Fibroblast of the aortic adventitia (primary cell): ENCODE results near the gene NOTCH1. TPM values are rescaled to one million over a fixed set of nuclear protein-coding genes. Genes with fewer than 3 reads are reported as not detected.
A peak's percentile ranks its signal among the peaks of the same experiment; 100 is the strongest.

Experiments
- DNase-seq: peaks from one replicate; pipeline ENCODE4 v3.0.0-alpha.2; 2010; ENCODE audit warnings: low read depth
- H3K4me3 ChIP-seq: 2 replicates; pipeline ENCODE4 v1.5.1; 2011; ENCODE audit warnings: low read depth, mild to moderate bottlenecking, control low read depth, low read length, moderate library complexity
- CTCF ChIP-seq: IDR thresholded peaks from 2 replicates; pipeline ENCODE4 v1.5.1; 2011; ENCODE audit warnings: mild to moderate bottlenecking, low read length, control low read depth, inconsistent platforms; ENCODE audit not compliant: insufficient read depth
- total RNA-seq: library from RNA; depleted of rRNA; stranded (reverse); fragments of >200 nt; gene quantifications from 2 replicates; pipeline ENCODE4 v1.2.3, GENCODE V29; 2012; ENCODE audit warnings: low replicate concordance

NOTCH1 gene
- total RNA-seq, 1 donor: 8.8 TPM

GRCh38 chr9:136566901-136567300 lies 21.1 kb upstream of the NOTCH1 start:
- H3K4me3 ChIP-seq: no peak overlapping the region
- TF ChIP-seq CTCF: no peak
- peak; percentile 39 for DNase-seq

GRCh38 chr9:136566553-136566895 lies 20.7 kb upstream of the NOTCH1 start:
- no peak for TF ChIP-seq CTCF
- H3K4me3 ChIP-seq: no peak overlapping the region
- no peak for DNase-seq

GRCh38 chr9:136565715-136566552 lies 20.1 kb upstream of the NOTCH1 start:
- DNase-seq: no peak
- no peak overlapping the region for H3K4me3 ChIP-seq
- TF ChIP-seq CTCF: no peak

GRCh38 chr9:136565086-136565714 lies 19.4 kb upstream of the NOTCH1 start:
- no peak for TF ChIP-seq CTCF
- peak; percentile 53 for DNase-seq
- no peak overlapping the region for H3K4me3 ChIP-seq

GRCh38 chr9:136564379-136564988 lies 18.6 kb upstream of the NOTCH1 start:
- peak; percentile 26 for TF ChIP-seq CTCF
- peak; percentile 68 for DNase-seq
- H3K4me3 ChIP-seq: no peak overlapping the region

GRCh38 chr9:136563646-136564325 lies 17.9 kb upstream of the NOTCH1 start:
- DNase-seq: no peak
- TF ChIP-seq CTCF: no peak
- no peak overlapping the region for H3K4me3 ChIP-seq
